HCT116 (cell line): ENCODE data around the gene MCF2L. TPM values are rescaled to one million over a fixed set of nuclear protein-coding genes. Genes with fewer than 3 reads are reported as not detected.

ENCODE experiments used
- ATAC-seq: fragments of 200-7000 bp; cut with Tn5 transposase; 2 replicates; pipeline ENCODE4 v1.9.1; 2020; ENCODE audit warnings: mild to moderate bottlenecking, moderate library complexity
- BruUV-seq: library from RNA; stranded (reverse); fragments of 400-500 nt; replicated peaks from 2 replicates; lab custom pipeline; 2021; lab: Mats Ljungman, UMichigan
- CTCF ChIA-PET: fragments of 300-600 bp; sonication (Branson Sonifier 250); formaldehyde crosslinking; loops from one replicate; lab custom pipeline; 2021; ENCODE audit warnings: antibody characterized with exemption; lab: Charles Lee
- POLR2A ChIA-PET: fragments of 300-600, 350-600 bp; sonication (Branson Sonifier 250); formaldehyde crosslinking; loops from one replicate; lab custom pipeline; 2021; ENCODE audit warnings: antibody characterized with exemption; lab: Charles Lee
- RAD21 ChIA-PET, 2 experiments: fragments of 300-600 bp; sonication (Branson Sonifier 250); formaldehyde crosslinking; loops; one replicate each; lab custom pipeline; 2023; ENCODE audit warnings: low total read pairs in 2 of 2; ENCODE audit not compliant: uncharacterized antibody in 2 of 2, unreplicated experiment in 2 of 2, low non-redundant PET in 1 of 2; lab: Charles Lee
- DNase-seq: peaks from one replicate; pipeline ENCODE4 v3.0.0-alpha.2; 2010; ENCODE audit warnings: low read depth, low spot score
- H2AFZ ChIP-seq: fragments of 200-600 bp; shearing (Covaris generic), sonication (generic); 2 replicates; pipeline ENCODE4 v1.6.1; 2017; ENCODE audit warnings: low read depth, mixed run types, mixed read lengths, antibody characterized with exemption, low read length; ENCODE audit not compliant: poor library complexity, severe bottlenecking
- H3K27ac ChIP-seq: 2 replicates; pipeline ENCODE4 v1.5.1; 2012; ENCODE audit warnings: low read depth, low read length
- H3K27me3 ChIP-seq: fragments of 200-600 bp; sonication (generic); 2 replicates; pipeline ENCODE4 v1.6.1; 2016; ENCODE audit warnings: mixed run types, low read length, mixed read lengths; ENCODE audit not compliant: insufficient read depth
- H3K36me3 ChIP-seq, 2 experiments: fragments of 200-500 bp in 1 of 2; fragments of 200-600 bp in 1 of 2; sonication (Bioruptor generic) in 1 of 2; sonication (generic) in 1 of 2; 2 replicates each; pipeline versions ENCODE4 v1.5.1 to v1.6.1; 2014 to 2016; ENCODE audit warnings: low read length in 2 of 2, inconsistent platforms in 1 of 2, mixed read lengths in 1 of 2, mixed run types in 1 of 2; ENCODE audit not compliant: insufficient read depth in 2 of 2, control insufficient read depth in 1 of 2
- H3K4me1 ChIP-seq, 2 experiments: fragments of 200-600 bp in 1 of 2; sonication (generic) in 1 of 2; 2 replicates each; pipeline versions ENCODE4 v1.5.1 to v1.6.1; 2012 to 2017; ENCODE audit warnings: low read length in 2 of 2, inconsistent platforms in 1 of 2, mild to moderate bottlenecking in 1 of 2, mixed read lengths in 1 of 2, mixed run types in 1 of 2, moderate library complexity in 1 of 2; ENCODE audit not compliant: insufficient read depth in 2 of 2, control insufficient read depth in 1 of 2
- H3K4me2 ChIP-seq: fragments of 200-600 bp; sonication (generic); 2 replicates; pipeline ENCODE4 v1.6.1; 2017; ENCODE audit warnings: mixed run types, low read length, mixed read lengths
- H3K4me3 ChIP-seq, 2 experiments: fragments of 200-600 bp in 1 of 2; sonication (generic) in 1 of 2; replicated peaks in 1 of 2; 2 replicates each; pipeline ENCODE4 v1.5.1; 2011 to 2016; ENCODE audit warnings: low read length in 2 of 2, control low read depth in 1 of 2, low read depth in 1 of 2, mild to moderate bottlenecking in 1 of 2, mixed read lengths in 1 of 2, mixed run types in 1 of 2
- H3K79me2 ChIP-seq: fragments of 200-600 bp; sonication (generic); 2 replicates; pipeline ENCODE4 v1.6.1; 2017; ENCODE audit warnings: mild to moderate bottlenecking, mixed run types, low read length, moderate library complexity, mixed read lengths; ENCODE audit not compliant: insufficient read depth
- H3K9ac ChIP-seq: fragments of 200-600 bp; sonication (generic); 2 replicates; pipeline ENCODE4 v1.6.1; 2016; ENCODE audit warnings: low read length, mixed read lengths
- H3K9me2 ChIP-seq: fragments of 200-600 bp; sonication (generic), shearing (Covaris generic); 2 replicates; pipeline ENCODE4 v1.6.1; 2017; ENCODE audit warnings: mixed run types, mild to moderate bottlenecking, moderate library complexity; ENCODE audit not compliant: insufficient read depth
- H3K9me3 ChIP-seq, 2 experiments: fragments of 200-500 bp in 1 of 2; fragments of 200-600 bp in 1 of 2; sonication (Bioruptor generic) in 1 of 2; sonication (generic) in 1 of 2; 2 replicates each; pipeline ENCODE4 v1.6.1; 2014 to 2017; ENCODE audit warnings: low read length in 2 of 2, mixed read lengths in 2 of 2, inconsistent platforms in 1 of 2, low read depth in 1 of 2, mild to moderate bottlenecking in 1 of 2, mixed run types in 1 of 2, moderate library complexity in 1 of 2; ENCODE audit not compliant: control insufficient read depth in 1 of 2, insufficient read depth in 1 of 2
- H4K20me1 ChIP-seq: fragments of 200-600 bp; sonication (generic), shearing (Covaris generic); 2 replicates; pipeline ENCODE4 v1.6.1; 2017; ENCODE audit warnings: mixed run types, mild to moderate bottlenecking, moderate library complexity; ENCODE audit not compliant: insufficient read depth
- CBX3 ChIP-seq: IDR thresholded peaks from 2 replicates; pipeline ENCODE4 v1.6.1; 2012; ENCODE audit warnings: low read depth
- CEBPB ChIP-seq: IDR thresholded peaks from 2 replicates; pipeline ENCODE4 v1.6.1; 2012; ENCODE audit warnings: low read depth
- EGR1 ChIP-seq: IDR thresholded peaks from 2 replicates; pipeline ENCODE4 v1.6.1; 2012; ENCODE audit warnings: low read depth
- EZH2 ChIP-seq: fragments of 200-600 bp; sonication (generic); IDR thresholded peaks from 2 replicates; pipeline ENCODE4 v1.6.1; 2017; ENCODE audit warnings: antibody characterized with exemption, mixed run types
- FOSL1 ChIP-seq: IDR thresholded peaks from 2 replicates; pipeline ENCODE4 v1.6.1; 2012; ENCODE audit warnings: low read depth
- JUND ChIP-seq: IDR thresholded peaks from 2 replicates; pipeline ENCODE4 v1.6.1; 2012
- POLR2A ChIP-seq: IDR thresholded peaks from 2 replicates; pipeline ENCODE4 v1.7.0; 2011; ENCODE audit warnings: borderline replicate concordance; ENCODE audit not compliant: insufficient read depth, insufficient read length; ENCODE audit errors: extremely low read depth
- POLR2AphosphoS5 ChIP-seq: IDR thresholded peaks from 2 replicates; pipeline ENCODE4 v1.6.1; 2011; ENCODE audit warnings: mild to moderate bottlenecking, low read depth, low read length, moderate library complexity
- RAD21 ChIP-seq: IDR thresholded peaks from 2 replicates; pipeline ENCODE4 v1.6.1; 2012; ENCODE audit warnings: low read depth, mild to moderate bottlenecking
- REST ChIP-seq: IDR thresholded peaks from 2 replicates; pipeline ENCODE4 v1.6.1; 2012; ENCODE audit warnings: low read depth
- SIN3A ChIP-seq: IDR thresholded peaks from 2 replicates; pipeline ENCODE4 v1.6.1; 2012; ENCODE audit warnings: low read depth
- SRF ChIP-seq: IDR thresholded peaks from 2 replicates; pipeline ENCODE4 v1.6.1; 2012; ENCODE audit warnings: low read depth
- TCF7L2 ChIP-seq: IDR thresholded peaks from 2 replicates; pipeline ENCODE4 v1.7.0; 2011; ENCODE audit warnings: borderline replicate concordance, inconsistent platforms; ENCODE audit not compliant: insufficient read depth, insufficient read length; ENCODE audit errors: extremely low read depth
- YY1 ChIP-seq: IDR thresholded peaks from 2 replicates; pipeline ENCODE4 v1.6.1; 2011; ENCODE audit warnings: low read length, low read depth, moderate library complexity, mild to moderate bottlenecking; ENCODE audit not compliant: insufficient replicate concordance; ENCODE audit errors: extremely low read depth
- ZBTB33 ChIP-seq: IDR thresholded peaks from 2 replicates; pipeline ENCODE4 v1.6.1; 2011; ENCODE audit warnings: mild to moderate bottlenecking, low read length, moderate library complexity; ENCODE audit not compliant: insufficient replicate concordance; ENCODE audit errors: extremely low read depth
- ZNF274 ChIP-seq: fragments of 200-500 bp; sonication (Bioruptor generic); IDR thresholded peaks from 2 replicates; pipeline ENCODE4 v1.6.1; 2014; ENCODE audit warnings: mild to moderate bottlenecking, low read depth, low read length, inconsistent platforms
- intact Hi-C: fragments of 100-400 bp; cut with micrococcal nuclease; formaldehyde crosslinking; loops from 2 replicates; pipeline ENCODE4 v1.10.0; 2022
- total RNA-seq: library from RNA; stranded (reverse); gene quantifications from one replicate; pipeline ENCODE4 v1.2.1, GENCODE V29; 2021; ENCODE audit not compliant: unreplicated experiment

The MCF2L gene
- total RNA-seq, 1 experiment from 2014 or later = 19.3 TPM

- TF ChIP-seq EZH2 (no peak), TCF7L2 (no peak), FOSL1 (no peak), ZBTB33 (no peak), CEBPB (no peak), EGR1 (no peak)
These were observed 83.2 kb downstream of the MCF2L start (continued) for GRCh38 chr13:113052206-113052605.

- H3K79me2 ChIP-seq = no peaks in the 10 kb centered on the region
- no peak overlapping the region for H3K4me2 ChIP-seq
- no peaks in the 10 kb centered on the region for H3K9me2 ChIP-seq
- TF ChIP-seq CEBPB (no peak), REST (no peak), CBX3 (no peak), RAD21 (no peak), SIN3A (no peak), POLR2A (no peak), YY1 (no peak), ZBTB33 (no peak), ZNF274 (no peak), FOSL1 (no peak), SRF (no peak), JUND (no peak), POLR2AphosphoS5 (no peak)
- H3K9ac ChIP-seq = no peak overlapping the region
- no TSS peak for BruUV-seq
- ChIA-PET RAD21 (no interaction called here), POLR2A (no interaction called here), CTCF (no interaction called here)
- no peak overlapping the region for H2AFZ ChIP-seq
- H3K9me3 ChIP-seq = no peaks in the 10 kb centered on the region; a peak in 1 of 4 replicates
- ATAC-seq (no peak), DNase-seq (no peak)
- intact Hi-C loops = no loop called here
- H3K27me3 ChIP-seq = no peaks in the 10 kb centered on the region
- no peak overlapping the region for H3K27ac ChIP-seq
- no peak overlapping the region for H3K4me3 ChIP-seq
- H4K20me1 ChIP-seq = no peaks in the 10 kb centered on the region
- peaks cover 10 to 16% of the 10 kb centered on the region in 2 experiments; a peak in 3 of 4 replicates for H3K4me1 ChIP-seq
- H3K36me3 ChIP-seq = no peaks in the 10 kb centered on the region
These were observed 84.0 kb downstream of the MCF2L start for GRCh38 chr13:113052971-113053370.
